HG03280 (cell line): ENCODE measurements around the gene ZSWIM3.

Experiments
- ATAC-seq: cut with Tn5 transposase; IDR thresholded peaks from one replicate; pipeline ENCODE4 v1.9.1; 2021; ENCODE audit warnings: mild to moderate bottlenecking, moderate library complexity; ENCODE audit not compliant: unreplicated experiment

ZSWIM3 gene

DNA sequence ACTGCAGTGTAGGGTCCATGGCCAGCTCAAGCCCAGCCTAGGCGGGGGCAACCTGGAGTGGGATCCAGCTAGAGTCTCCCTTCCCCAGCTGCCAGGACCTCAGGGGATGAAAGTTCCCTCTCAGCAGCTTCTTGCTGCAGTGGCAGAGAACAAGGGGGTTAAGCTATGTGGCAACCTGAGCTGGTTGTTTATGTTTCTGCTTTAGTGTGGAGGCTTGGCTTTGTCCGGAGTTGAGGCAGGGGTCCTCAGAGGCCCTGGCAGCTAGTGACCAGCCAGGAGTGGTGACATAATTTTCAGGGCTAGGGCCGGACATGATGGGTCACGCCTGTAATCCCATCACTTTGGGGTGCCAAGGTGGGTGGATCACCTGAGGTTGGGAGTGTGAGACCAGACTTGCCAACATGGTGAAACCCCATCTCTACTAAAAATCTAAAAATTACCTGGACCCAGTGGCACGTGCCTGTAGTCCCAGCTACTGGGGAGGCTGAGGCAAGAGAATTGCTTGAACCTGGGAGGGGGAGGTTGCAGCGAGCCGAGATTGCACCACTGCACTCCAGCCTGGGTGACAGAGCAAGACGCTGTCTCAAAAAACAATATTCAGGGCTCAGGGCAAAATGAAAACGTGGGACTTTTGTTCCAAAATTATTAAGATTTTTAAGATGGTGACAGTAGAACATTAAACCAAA is 68.5 kb downstream of the ZSWIM3 start:
- no peak for ATAC-seq

DNA sequence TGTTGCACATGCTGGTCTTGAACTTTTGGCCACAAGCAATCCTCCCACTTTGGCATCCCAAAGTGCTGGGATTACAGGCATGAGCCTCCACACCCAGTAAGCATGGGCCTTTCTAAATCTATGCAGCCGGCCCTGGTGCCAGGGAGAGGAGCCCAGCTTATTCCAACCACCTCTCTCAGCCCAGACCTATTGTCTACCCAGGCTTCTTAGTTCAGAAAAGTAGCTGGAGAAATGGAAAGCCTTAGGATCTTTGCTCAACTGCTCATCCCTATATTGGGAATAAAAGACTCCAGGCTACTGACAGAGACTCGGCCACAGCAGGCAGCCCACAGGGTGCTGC is 69.3 kb downstream of the ZSWIM3 start:
- no peak for ATAC-seq

DNA sequence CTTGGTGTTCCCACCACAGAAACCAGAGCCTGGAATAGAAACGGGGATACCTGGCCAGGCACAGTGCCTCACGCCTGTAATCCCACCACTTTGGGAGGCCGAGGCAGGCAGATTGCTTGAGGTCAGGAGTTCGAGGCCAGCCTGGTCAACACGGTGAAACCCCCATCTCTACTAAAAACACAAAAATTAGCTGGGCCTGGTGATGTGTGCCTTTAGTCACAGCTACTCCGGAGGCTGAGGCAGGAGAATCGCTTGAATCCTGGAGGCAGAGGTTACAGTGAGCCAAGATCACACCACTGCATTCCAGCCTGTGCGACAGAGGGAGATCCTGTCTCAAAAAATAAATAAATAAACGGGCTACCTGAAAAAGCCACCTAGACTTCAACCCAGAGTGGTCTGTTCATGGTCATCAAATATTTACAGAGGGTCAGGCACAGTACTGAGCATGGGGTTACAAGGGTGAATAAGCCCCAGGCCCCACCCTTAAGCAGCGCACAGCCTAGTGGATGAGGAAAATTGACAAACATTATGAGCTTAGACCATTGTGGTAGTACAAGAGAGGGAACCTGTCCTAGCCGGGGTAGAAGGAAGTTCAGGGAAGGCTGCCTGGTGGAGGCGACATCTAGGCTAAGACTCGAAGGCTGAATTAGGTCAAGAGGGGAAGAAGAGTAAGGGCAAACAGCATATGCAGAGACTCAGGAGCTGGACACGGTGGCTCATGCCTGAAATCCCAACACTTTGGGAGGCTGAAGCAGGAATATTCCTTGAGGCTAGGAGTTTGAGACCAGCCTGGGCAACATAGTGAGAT is 69.9 kb downstream of the ZSWIM3 start:
- ATAC-seq = no peak
